ENCODE measurements around the gene CYP46A1.

CYP46A1 gene

DNA sequence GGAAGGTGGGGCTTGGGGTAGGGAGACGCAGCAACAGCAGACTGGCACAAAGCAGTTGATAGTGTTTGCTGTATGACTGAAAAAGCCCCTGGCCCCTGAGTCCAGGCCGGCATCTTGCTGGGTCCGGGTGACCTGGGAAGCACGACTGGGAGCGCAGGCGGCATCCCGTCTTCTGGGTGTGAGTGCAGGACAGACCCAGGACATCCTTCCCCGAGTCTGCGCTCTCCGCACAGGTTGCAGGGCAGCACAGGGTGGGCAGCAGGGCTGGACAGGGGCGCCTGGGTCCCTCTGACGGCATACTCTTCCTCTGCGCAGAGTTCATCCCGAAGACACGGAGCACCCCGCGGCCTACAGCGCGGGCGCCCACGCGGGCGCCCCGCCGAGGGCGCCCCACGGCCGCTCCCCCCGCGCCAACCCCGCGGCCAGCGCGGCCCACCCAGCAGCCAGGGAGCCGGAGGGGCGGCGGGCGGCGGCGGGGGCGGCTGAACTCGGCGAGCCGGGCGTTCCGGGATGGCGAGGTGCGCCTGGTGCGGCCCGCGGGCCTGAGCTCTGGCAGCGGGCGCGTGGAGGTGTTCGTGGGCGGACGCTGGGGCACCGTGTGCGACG lies 9.2 kb upstream of the CYP46A1 start:
- FAIRE-seq, result no peak

- no peak for FAIRE-seq
Measured at GRCh38 chr14:99675382-99675835, 8.7 kb upstream of the CYP46A1 start.

GRCh38 chr14:99675951-99676350 lies 8.1 kb upstream of the CYP46A1 start:
- no peak for FAIRE-seq

DNA sequence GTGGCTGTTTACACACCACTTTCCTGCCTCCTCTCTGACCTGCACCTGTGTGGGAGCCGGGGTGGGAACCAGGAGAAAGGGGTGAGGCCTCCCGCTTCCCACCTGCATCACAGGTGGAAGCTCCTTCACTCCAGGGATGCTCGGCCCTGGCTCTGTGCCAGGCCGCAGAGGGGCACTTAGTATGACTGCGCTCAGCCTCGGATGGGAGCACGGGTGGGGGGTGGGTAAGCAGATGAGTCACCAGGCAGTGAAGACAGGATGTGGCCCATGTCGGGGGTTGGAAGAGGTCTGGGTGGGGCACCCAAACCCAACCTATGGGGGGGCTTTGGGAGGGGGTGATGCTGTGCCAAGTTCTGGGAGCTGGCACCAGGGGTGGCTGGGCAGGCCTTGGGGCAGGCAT lies 7.4 kb upstream of the CYP46A1 start:
- FAIRE-seq, result no peak

GRCh38 chr14:99677231-99678140 lies 6.6 kb upstream of the CYP46A1 start:
- FAIRE-seq, result no peak

- no peak for FAIRE-seq
Measured at GRCh38 chr14:99678198-99678597, 5.9 kb upstream of the CYP46A1 start.

GRCh38 chr14:99679111-99679510 lies 5.0 kb upstream of the CYP46A1 start:
- no peak for FAIRE-seq

- FAIRE-seq, result no peak
Measured at GRCh38 chr14:99679543-99679942, 4.6 kb upstream of the CYP46A1 start.

DNA sequence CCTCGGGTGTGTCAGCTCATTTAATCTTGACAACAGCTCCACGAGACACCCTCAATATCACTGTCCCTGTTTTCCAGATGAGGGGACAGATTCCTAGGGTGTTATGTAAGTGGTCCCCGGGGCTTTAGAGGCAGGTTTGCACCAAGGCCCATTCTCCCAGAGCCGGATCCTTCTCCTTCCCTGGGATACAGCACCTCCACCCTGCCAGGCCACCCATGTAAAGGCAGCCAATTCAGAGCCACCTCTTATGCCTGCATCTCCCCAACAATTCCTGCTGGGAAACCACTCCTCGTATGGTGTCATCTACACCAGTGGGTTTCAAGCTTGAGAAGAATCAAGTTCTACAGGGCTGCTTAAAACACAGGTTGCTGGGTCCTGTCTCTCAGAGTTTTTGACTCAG lies 4.1 kb upstream of the CYP46A1 start:
- no peak for FAIRE-seq

DNA sequence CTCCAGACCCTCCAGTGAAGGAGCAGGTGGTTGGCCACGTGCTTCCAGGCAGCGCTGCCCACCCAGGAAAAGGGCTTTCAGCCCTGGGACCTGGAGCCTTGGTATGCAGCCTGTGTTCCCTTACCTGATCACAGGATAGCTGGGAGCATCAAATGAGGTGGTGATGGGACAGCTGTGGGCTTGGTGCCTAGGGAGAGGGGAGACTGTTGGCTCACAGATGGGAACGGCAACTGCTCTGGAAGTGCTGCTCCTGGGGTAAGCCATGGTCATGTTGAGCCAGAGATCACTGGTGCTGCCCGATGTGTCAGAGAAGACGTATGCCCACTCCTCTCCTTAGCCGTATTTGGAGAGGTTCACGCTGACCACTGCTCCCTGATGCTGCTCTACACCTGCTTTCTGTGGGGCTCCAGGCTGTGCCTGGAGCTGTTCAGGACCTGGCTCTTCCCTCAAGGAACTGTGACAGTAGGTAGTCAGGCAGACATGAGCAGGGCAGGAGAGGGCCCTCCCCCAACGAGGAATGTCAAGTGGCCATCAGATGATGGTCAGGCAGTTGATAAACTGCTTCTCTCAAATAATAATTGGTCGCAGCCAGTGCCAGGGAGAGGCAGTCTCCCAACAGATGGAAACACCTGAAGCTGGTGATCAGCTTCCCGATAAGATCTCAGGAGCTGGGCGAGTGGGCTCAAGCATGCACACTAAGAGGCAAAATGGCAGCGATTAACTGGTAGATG lies 2.8 kb upstream of the CYP46A1 start:
- FAIRE-seq, result no peak

GRCh38 chr14:99681832-99682148 lies 2.3 kb upstream of the CYP46A1 start:
- no peak for FAIRE-seq

DNA sequence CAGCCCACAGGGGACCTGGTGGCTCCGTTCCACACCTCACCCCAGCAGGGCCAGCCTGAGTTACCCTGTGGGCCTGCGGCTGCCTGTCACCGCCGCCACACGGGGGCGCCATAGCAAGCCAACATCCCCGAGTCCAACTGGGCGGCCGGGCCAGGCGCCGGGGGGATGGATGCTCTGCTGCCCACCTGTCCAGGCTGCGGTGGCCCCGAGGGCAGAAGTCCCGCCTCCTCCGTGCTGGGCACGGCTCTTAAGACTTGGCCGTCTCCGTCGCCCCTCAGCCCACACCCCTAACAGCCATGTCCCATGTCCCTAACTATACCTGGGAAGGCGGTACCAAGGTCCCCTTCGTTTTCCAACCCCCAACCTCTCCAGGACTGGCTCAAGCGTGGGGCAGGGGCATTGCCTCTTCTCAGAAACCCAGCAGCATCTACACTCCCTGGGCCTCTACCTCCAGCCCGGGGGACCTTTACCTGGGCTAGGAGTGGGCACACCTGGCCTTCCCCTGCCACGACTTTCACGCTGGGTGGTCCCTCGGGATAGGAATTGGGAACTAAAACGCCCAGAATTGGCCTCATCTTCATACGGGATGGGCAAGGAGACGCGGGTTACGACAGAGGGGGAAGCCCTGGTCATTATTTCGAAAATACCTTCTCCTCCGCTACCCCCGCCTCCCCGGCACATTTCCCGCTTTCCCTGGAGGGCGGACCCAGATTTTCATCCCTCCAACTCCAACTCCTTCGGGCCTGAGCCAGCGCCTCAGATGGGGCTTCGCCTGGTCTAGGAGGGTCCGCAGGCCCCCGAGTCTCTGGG lies 1.1 kb upstream of the CYP46A1 start:
- peak; percentile 39 for FAIRE-seq

- FAIRE-seq, result no peak
Measured at GRCh38 chr14:99684410-99684934, 374 bp downstream of the CYP46A1 start.

- no peak for FAIRE-seq
Measured at GRCh38 chr14:99685151-99685591, 1.1 kb downstream of the CYP46A1 start.

GRCh38 chr14:99685596-99685995 lies 1.5 kb downstream of the CYP46A1 start:
- FAIRE-seq, result no peak

DNA sequence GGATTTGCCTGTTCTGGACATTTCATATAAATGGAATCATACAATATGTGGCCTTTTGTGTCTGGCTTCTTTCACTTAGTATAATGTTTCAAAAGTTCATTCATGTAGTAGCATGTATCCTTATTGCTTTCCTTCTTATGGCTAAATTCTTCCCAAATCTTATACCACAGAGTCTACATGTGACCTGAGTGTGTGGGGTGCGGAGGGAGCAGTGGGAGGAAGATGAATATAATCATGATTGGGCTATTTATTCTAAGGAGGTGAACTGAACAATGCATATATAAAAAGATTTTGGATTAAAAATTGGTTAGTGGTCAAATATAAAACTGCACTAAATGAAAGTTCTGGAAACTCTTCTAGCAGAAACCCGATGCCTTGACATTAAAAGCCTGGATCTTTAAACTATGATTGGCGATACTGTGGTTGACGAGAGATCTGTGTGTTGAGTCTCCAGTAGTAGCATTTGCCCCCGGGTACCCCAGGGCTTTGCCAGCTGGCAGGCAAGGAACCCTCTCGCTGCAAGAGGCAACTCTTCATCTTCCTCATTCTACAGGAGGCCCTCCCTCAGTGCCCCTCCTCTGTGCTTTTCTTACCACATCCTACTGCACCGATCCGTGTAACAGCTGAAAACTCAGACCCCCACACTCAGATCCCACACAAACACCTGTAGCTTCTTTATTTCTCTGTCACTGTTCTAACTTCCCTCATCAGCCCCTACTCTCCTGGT lies 2.6 kb downstream of the CYP46A1 start:
- FAIRE-seq, result no peak

DNA sequence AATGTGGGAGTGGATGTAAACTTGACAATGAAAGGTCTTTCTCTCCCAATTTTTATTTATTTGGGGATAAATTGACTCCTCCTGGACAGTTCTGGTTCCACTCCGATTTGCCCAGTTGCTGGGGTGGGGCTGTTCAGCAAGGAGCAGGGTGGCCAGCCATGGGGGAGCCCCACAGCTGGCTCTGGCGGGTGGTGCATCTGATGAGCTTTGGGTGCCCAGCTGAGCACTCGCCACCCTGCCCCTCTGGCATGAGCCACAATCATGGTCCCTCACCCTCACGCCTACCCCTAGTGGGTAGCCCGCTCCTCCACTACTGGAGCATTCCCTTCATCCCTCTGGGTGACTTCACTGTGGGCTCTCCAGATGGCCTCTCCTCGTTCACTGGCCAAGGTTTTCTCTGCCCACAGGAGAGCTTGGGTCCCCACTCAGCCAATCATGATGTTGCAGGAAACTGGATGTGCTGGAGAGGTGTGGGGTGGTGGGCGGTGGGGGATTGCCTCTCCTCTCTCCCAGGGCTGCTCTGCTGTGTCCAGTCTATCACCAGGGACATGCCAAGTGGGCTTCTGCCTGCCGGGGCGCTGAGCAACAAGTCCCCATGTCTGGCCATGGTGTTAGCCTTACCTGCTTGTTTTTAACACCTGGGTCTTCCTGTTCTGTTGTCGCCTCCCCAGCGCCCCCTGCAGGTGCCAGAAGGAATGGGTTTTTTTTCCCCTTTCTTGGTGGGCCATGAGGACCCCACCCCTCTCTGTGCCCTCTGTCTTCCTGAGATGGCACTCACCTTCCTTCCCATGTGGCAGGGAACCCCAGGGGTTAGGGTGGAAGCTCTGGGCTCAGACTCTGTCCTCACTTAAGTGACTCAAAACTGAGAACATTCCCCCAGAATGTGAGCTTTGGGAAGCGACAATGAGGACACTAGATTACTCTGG lies 3.4 kb downstream of the CYP46A1 start:
- no peak for FAIRE-seq

GRCh38 chr14:99688210-99688581 lies 4.1 kb downstream of the CYP46A1 start:
- no peak for FAIRE-seq

- no peak for FAIRE-seq
Measured at GRCh38 chr14:99688629-99689028, 4.5 kb downstream of the CYP46A1 start.
